Ishikawa (cell line): ENCODE data around the gene ZNF45.

Experiments used
- CEBPB ChIP-seq: IDR thresholded peaks from 2 replicates; pipeline ENCODE4 v1.6.1; 2012
- CREB1 ChIP-seq: IDR thresholded peaks from 2 replicates; pipeline ENCODE4 v1.6.1; 2012; ENCODE audit warnings: low read depth
- EGR1 ChIP-seq: IDR thresholded peaks from 2 replicates; pipeline ENCODE4 v1.6.1; 2012
- EP300 ChIP-seq: IDR thresholded peaks from 2 replicates; pipeline ENCODE4 v1.6.1; 2012; ENCODE audit warnings: borderline replicate concordance
- FOXM1 ChIP-seq: IDR thresholded peaks from 2 replicates; pipeline ENCODE4 v1.6.1; 2012; ENCODE audit warnings: low read depth, borderline replicate concordance
- MAX ChIP-seq: IDR thresholded peaks from 2 replicates; pipeline ENCODE4 v1.6.1; 2012
- NFIC ChIP-seq: IDR thresholded peaks from 2 replicates; pipeline ENCODE4 v1.6.1; 2012
- RAD21 ChIP-seq: IDR thresholded peaks from 2 replicates; pipeline ENCODE4 v1.6.1; 2012; ENCODE audit warnings: low read depth
- REST ChIP-seq: IDR thresholded peaks from 2 replicates; pipeline ENCODE4 v1.6.1; 2012; ENCODE audit warnings: low read depth, mild to moderate bottlenecking
- TAF1 ChIP-seq: IDR thresholded peaks from 2 replicates; pipeline ENCODE4 v1.6.1; 2012; ENCODE audit warnings: low read depth, mild to moderate bottlenecking
- TCF12 ChIP-seq: IDR thresholded peaks from 2 replicates; pipeline ENCODE4 v1.6.1; 2012; ENCODE audit warnings: low read depth
- TEAD4 ChIP-seq: IDR thresholded peaks from 2 replicates; pipeline ENCODE4 v1.6.1; 2012
- USF1 ChIP-seq: IDR thresholded peaks from 2 replicates; pipeline ENCODE4 v1.6.1; 2012
- YY1 ChIP-seq: IDR thresholded peaks from 2 replicates; pipeline ENCODE4 v1.6.1; 2012; ENCODE audit warnings: low read depth
- ZBTB7A ChIP-seq: IDR thresholded peaks from 2 replicates; pipeline ENCODE4 v1.6.1; 2012; ENCODE audit warnings: low read depth

Gene ZNF45

GRCh38 chr19:43905897-43906296 lies 29.2 kb downstream of the ZNF45 start:
- TF ChIP-seq USF1 (no peak), FOXM1 (no peak), TEAD4 (no peak)

GRCh38 chr19:43902399-43902798 lies 32.7 kb downstream of the ZNF45 start:
- TF ChIP-seq USF1 (no peak), FOXM1 (no peak), NFIC (no peak), RAD21 (no peak), CEBPB (no peak), CREB1 (no peak), MAX (no peak), TEAD4 (no peak), TAF1 (no peak), TCF12 (no peak), ZBTB7A (no peak), REST (no peak), EP300 (no peak), EGR1 (no peak), YY1 (no peak)

GRCh38 chr19:43901395-43902390 lies 33.4 kb downstream of the ZNF45 start:
- no peak for TF ChIP-seq TAF1
- peak; percentile 80 for TF ChIP-seq YY1

GRCh38 chr19:43895727-43896308 lies 39.3 kb downstream of the ZNF45 start:
- no peak for TF ChIP-seq MAX

- TF ChIP-seq FOXM1 = no peak
Measured at GRCh38 chr19:43883864-43884263, 51.2 kb downstream of the ZNF45 start, which contains the start of gene ZNF404. Gene ZNF404 (minus strand): TSS chr19:43883964.

GRCh38 chr19:43880483-43880882 lies 54.6 kb downstream of the ZNF45 start:
- TF ChIP-seq USF1 (no peak), RAD21 (no peak), TCF12 (no peak), TAF1 (no peak), EP300 (no peak), EGR1 (no peak), CEBPB (0 out of 2 replicates have a peak, but pooled peaks have one; percentile 35), FOXM1 (no peak)

- no peak for TF ChIP-seq REST
- TF ChIP-seq TCF12 = no peak
- TF ChIP-seq FOXM1 = no peak
- no peak for TF ChIP-seq TAF1
- no peak for TF ChIP-seq EGR1
- no peak for TF ChIP-seq ZBTB7A
- peak; percentile 68 for TF ChIP-seq TEAD4
Measured at GRCh38 chr19:43872547-43873336, 62.3 kb downstream of the ZNF45 start.
